Trophoblast cell (in vitro differentiated cells and primary cell): ENCODE results near the gene GPR139. TPM values are rescaled to one million over a fixed set of nuclear protein-coding genes. Genes with fewer than 3 reads are reported as not detected.

Source experiments
- DNase-seq, 2 donors: peaks; one replicate each; pipeline ENCODE4 v3.0.0-alpha.2; 2016
- H2AFZ ChIP-seq: 2 replicates; pipeline ENCODE4 v1.6.1; 2013; ENCODE audit warnings: low read length, moderate library complexity, mild to moderate bottlenecking; ENCODE audit not compliant: insufficient read depth, poor library complexity
- H2AK5ac ChIP-seq: 2 replicates; pipeline ENCODE4 v1.6.1; 2013; ENCODE audit warnings: mild to moderate bottlenecking, low read length
- H2BK120ac ChIP-seq: 2 replicates; pipeline ENCODE4 v1.6.1; 2013; ENCODE audit warnings: low read length, mild to moderate bottlenecking, moderate library complexity; ENCODE audit not compliant: insufficient read depth, poor library complexity
- H2BK12ac ChIP-seq: 2 replicates; pipeline ENCODE4 v1.6.1; 2013; ENCODE audit warnings: mild to moderate bottlenecking, low read length, moderate library complexity
- H2BK5ac ChIP-seq: 2 replicates; pipeline ENCODE4 v1.6.1; 2013; ENCODE audit warnings: low read length, low read depth, moderate library complexity, mild to moderate bottlenecking; ENCODE audit not compliant: poor library complexity
- H3K14ac ChIP-seq: 2 replicates; pipeline ENCODE4 v1.6.1; 2013; ENCODE audit warnings: mild to moderate bottlenecking, low read length
- H3K18ac ChIP-seq: 2 replicates; pipeline ENCODE4 v1.6.1; 2013; ENCODE audit warnings: mild to moderate bottlenecking, low read length
- H3K23ac ChIP-seq: 2 replicates; pipeline ENCODE4 v1.6.1; 2013; ENCODE audit warnings: low read length
- H3K27ac ChIP-seq: 2 replicates; pipeline ENCODE4 v1.5.1; 2013; ENCODE audit warnings: low read depth, mild to moderate bottlenecking, inconsistent platforms, low read length, moderate library complexity
- H3K27me3 ChIP-seq: 2 replicates; pipeline ENCODE4 v1.6.1; 2013; ENCODE audit warnings: inconsistent platforms, mild to moderate bottlenecking, low read length, moderate library complexity; ENCODE audit not compliant: insufficient read depth
- H3K36me3 ChIP-seq, 2 experiments: 1 replicate in 1 of 2; 2 replicates in 1 of 2; pipeline ENCODE4 v1.6.1; 2013; ENCODE audit warnings: low read length in 2 of 2, mild to moderate bottlenecking in 2 of 2, moderate library complexity in 1 of 2; ENCODE audit not compliant: insufficient read depth in 2 of 2, control insufficient read depth in 1 of 2
- H3K4ac ChIP-seq: 2 replicates; pipeline ENCODE4 v1.6.1; 2013; ENCODE audit warnings: low read depth, mild to moderate bottlenecking, low read length, moderate library complexity
- H3K4me1 ChIP-seq, 2 experiments: 1 replicate in 1 of 2; 2 replicates in 1 of 2; pipeline ENCODE4 v1.6.1; 2013; ENCODE audit warnings: low read length in 2 of 2, mild to moderate bottlenecking in 2 of 2, moderate library complexity in 1 of 2; ENCODE audit not compliant: insufficient read depth in 2 of 2, control insufficient read depth in 1 of 2
- H3K4me2 ChIP-seq: 2 replicates; pipeline ENCODE4 v1.6.1; 2013; ENCODE audit warnings: inconsistent platforms, mild to moderate bottlenecking, low read length, moderate library complexity
- H3K4me3 ChIP-seq: 2 replicates; pipeline ENCODE4 v1.5.1; 2013; ENCODE audit warnings: mild to moderate bottlenecking, low read depth, low read length, inconsistent platforms
- H3K79me1 ChIP-seq: one replicate; pipeline ENCODE4 v1.6.1; 2013; ENCODE audit warnings: low read length
- H3K79me2 ChIP-seq: 2 replicates; pipeline ENCODE4 v1.6.1; 2013; ENCODE audit warnings: low read length, mild to moderate bottlenecking; ENCODE audit not compliant: control insufficient read depth, insufficient read depth, poor library complexity
- H3K9ac ChIP-seq: 2 replicates; pipeline ENCODE4 v1.6.1; 2013; ENCODE audit warnings: mild to moderate bottlenecking, low read length
- H3K9me3 ChIP-seq: 2 replicates; pipeline ENCODE4 v1.6.1; 2013; ENCODE audit warnings: low read depth, mild to moderate bottlenecking, control low read depth, inconsistent platforms, low read length; ENCODE audit not compliant: insufficient read depth
- H4K12ac ChIP-seq: 2 replicates; pipeline ENCODE4 v1.6.1; 2013; ENCODE audit warnings: low read depth, mild to moderate bottlenecking, low read length, moderate library complexity
- H4K8ac ChIP-seq: 2 replicates; pipeline ENCODE4 v1.6.1; 2013; ENCODE audit warnings: low read depth, mild to moderate bottlenecking, low read length, moderate library complexity
- H4K91ac ChIP-seq: one replicate; pipeline ENCODE4 v1.6.1; 2013; ENCODE audit warnings: low read depth, mild to moderate bottlenecking, low read length, moderate library complexity
- WGBS: extraction: QIAGEN DNeasy Blood & Tissue Kit; methylation state at CpG from one replicate; pipeline ENCODE4 v1.1.7; 2013; ENCODE audit warnings: missing lambda C conversion rate; ENCODE audit not compliant: insufficient read length, insufficient coverage; ENCODE audit errors: extremely low coverage; 5-methylcytosine and 5-hydroxymethylcytosine counted together
- polyA plus RNA-seq: library from polyadenylated mRNA; stranded (reverse); fragments of 200-250 nt; gene quantifications from 2 replicates; pipeline ENCODE4 v1.2.3, GENCODE V29; 2013

Gene GPR139
- polyA plus RNA-seq: not detected in 2 replicates

- Histone ChIP-seq H3K27me3 (peaks cover 44% of the 10 kb centered on the region), H3K9ac (no peak within 1 kb of the TSS), H2AK5ac (no peak within 1 kb of the TSS), H3K4me3 (no peak within 1 kb of the TSS), H4K8ac (no peak within 1 kb of the TSS), H3K4me2 (peak within 1 kb of the TSS; percentile 41), H3K27ac (no peak within 1 kb of the TSS), H3K79me1 (no peaks in the 10 kb centered on the region), H4K91ac (no peak within 1 kb of the TSS), H2BK12ac (no peak within 1 kb of the TSS), H3K14ac (no peak within 1 kb of the TSS), H3K36me3 (no peaks in the 10 kb centered on the region), H3K79me2 (no peaks in the 10 kb centered on the region), H4K12ac (no peak within 1 kb of the TSS), H3K18ac (no peak within 1 kb of the TSS), H2BK5ac (no peak within 1 kb of the TSS), H2AFZ (no peak within 1 kb of the TSS), H2BK120ac (no peak within 1 kb of the TSS), H3K4ac (no peak within 1 kb of the TSS), H3K23ac (no peak within 1 kb of the TSS), H3K4me1 (peaks cover 0 to 3% of the 10 kb centered on the region in 2 experiments), H3K9me3 (peaks cover 7% of the 10 kb centered on the region)
- no peak for DNase-seq
- WGBS: no CpG with 5 or more reads among the region's 76 CpGs
Observed at GRCh38 chr16:20073203-20074098, at the start of gene GPR139. Gene GPR139 (minus strand): TSS chr16:20073890. CDS start chr16:20073616, 274 bp downstream.

- no CpG with 5 or more reads among the region's 8 CpGs for WGBS
Observed at GRCh38 chr16:20122011-20122410, 48.3 kb upstream of the GPR139 start.

DNA sequence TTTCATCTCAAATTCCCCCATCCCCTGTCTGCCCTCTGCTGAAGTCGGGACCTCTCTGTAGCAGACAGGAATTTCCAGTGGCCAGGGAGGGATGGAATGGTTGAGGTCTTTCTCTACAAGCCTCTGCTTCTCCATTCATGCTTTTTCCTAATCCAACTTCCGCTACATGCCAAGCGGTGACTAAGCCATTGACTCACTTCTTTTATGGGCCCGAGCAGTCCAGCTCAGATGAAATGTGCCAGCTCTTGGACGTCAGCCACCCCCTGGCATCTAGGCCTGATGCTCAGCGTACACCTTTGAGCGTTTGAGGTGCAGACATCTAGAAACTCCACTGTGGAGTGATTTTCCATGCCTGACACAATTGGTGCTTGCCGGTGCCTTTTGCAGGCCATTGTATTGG is 40.7 kb upstream of the GPR139 start:
- Histone ChIP-seq H3K79me1 (no peaks in the 10 kb centered on the region), H2BK120ac (no peak overlapping the region), H4K8ac (no peak overlapping the region), H2AFZ (no peak overlapping the region), H3K9me3 (no peaks in the 10 kb centered on the region), H3K9ac (no peak overlapping the region), H3K4me2 (no peak overlapping the region), H3K4me3 (no peak overlapping the region), H2BK5ac (no peak overlapping the region), H3K79me2 (no peaks in the 10 kb centered on the region), H3K27ac (no peak overlapping the region), H4K12ac (peak overlapping the region; percentile 24), H3K4me1 (no peaks in the 10 kb centered on the region), H3K27me3 (no peaks in the 10 kb centered on the region), H3K4ac (no peak overlapping the region), H2BK12ac (no peak overlapping the region), H4K91ac (no peak overlapping the region), H3K14ac (no peak overlapping the region), H3K18ac (no peak overlapping the region), H3K36me3 (no peaks in the 10 kb centered on the region), H2AK5ac (no peak overlapping the region), H3K23ac (no peak overlapping the region)
- no CpG with 5 or more reads among the region's 8 CpGs for WGBS
- DNase-seq: peak in 1 of 2 donors; percentile 2

More at GRCh38 chr16:20122011-20122410, 48.3 kb upstream of the GPR139 start:
- Histone ChIP-seq H3K79me1 (no peaks in the 10 kb centered on the region), H3K14ac (no peak overlapping the region), H3K79me2 (no peaks in the 10 kb centered on the region), H2AK5ac (no peak overlapping the region), H3K18ac (no peak overlapping the region), H2AFZ (no peak overlapping the region), H4K91ac (no peak overlapping the region), H2BK120ac (no peak overlapping the region), H3K9me3 (peaks cover 6% of the 10 kb centered on the region), H4K8ac (no peak overlapping the region), H3K23ac (no peak overlapping the region), H2BK5ac (no peak overlapping the region), H3K27me3 (no peaks in the 10 kb centered on the region), H3K36me3 (no peaks in the 10 kb centered on the region), H3K4me1 (no peaks in the 10 kb centered on the region), H3K4me3 (no peak overlapping the region), H3K27ac (no peak overlapping the region), H3K4ac (no peak overlapping the region), H2BK12ac (no peak overlapping the region), H3K9ac (no peak overlapping the region), H3K4me2 (no peak overlapping the region), H4K12ac (no peak overlapping the region)
- DNase-seq: no peak

- Histone ChIP-seq H3K4ac (no peak overlapping the region), H4K91ac (no peak overlapping the region), H3K18ac (no peak overlapping the region), H2AFZ (no peak overlapping the region), H3K14ac (no peak overlapping the region), H2BK5ac (no peak overlapping the region), H3K4me3 (no peak overlapping the region), H3K36me3 (no peaks in the 10 kb centered on the region), H3K79me2 (no peaks in the 10 kb centered on the region), H3K23ac (no peak overlapping the region), H4K8ac (no peak overlapping the region), H3K79me1 (no peaks in the 10 kb centered on the region), H3K9ac (no peak overlapping the region), H3K4me1 (no peaks in the 10 kb centered on the region), H2AK5ac (no peak overlapping the region), H3K4me2 (no peak overlapping the region), H4K12ac (no peak overlapping the region), H2BK12ac (no peak overlapping the region), H3K27me3 (no peaks in the 10 kb centered on the region), H2BK120ac (no peak overlapping the region), H3K9me3 (no peaks in the 10 kb centered on the region), H3K27ac (no peak overlapping the region)
- no peak for DNase-seq
- WGBS: no CpG with 5 or more reads among the region's 3 CpGs
Observed at GRCh38 chr16:20111143-20111542, 37.5 kb upstream of the GPR139 start.
